ENCODE data around the gene RASD2.

DNA sequence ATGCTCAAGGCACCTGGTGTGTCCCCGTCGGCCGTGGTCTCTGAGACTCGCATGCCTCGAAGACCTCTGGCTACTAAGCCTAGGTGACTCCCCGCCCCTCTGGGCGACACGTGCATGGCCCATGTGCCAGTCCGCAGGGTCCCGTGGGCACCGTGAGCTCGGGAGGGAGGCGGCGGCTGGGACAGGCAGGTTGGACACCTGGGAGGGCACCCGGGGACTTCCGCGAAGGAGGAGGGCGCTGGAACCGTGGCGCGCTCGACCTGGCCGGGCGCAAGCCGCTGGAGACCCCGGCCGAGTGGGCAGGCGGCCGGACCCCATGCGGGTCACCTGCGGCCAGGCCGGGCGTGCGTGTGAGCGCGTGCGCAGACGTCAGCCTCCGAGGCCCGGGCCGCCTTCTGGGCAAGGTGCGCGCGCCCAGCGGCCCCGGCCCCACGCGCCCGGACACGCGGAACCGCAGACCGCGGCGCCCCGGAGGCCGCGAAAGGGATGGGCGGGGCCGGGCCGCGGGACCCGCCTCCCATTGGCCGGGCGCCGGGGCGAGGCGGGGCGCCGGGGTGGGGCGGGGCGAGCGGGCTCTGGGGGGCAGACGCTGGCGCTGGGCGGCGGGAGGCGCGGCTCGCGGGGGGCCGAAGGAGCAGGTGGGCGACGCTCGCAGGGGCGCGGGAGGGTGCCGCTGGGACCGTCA is 579 bp upstream of the RASD2 start:
- TF ChIP-seq, protein P1, sequence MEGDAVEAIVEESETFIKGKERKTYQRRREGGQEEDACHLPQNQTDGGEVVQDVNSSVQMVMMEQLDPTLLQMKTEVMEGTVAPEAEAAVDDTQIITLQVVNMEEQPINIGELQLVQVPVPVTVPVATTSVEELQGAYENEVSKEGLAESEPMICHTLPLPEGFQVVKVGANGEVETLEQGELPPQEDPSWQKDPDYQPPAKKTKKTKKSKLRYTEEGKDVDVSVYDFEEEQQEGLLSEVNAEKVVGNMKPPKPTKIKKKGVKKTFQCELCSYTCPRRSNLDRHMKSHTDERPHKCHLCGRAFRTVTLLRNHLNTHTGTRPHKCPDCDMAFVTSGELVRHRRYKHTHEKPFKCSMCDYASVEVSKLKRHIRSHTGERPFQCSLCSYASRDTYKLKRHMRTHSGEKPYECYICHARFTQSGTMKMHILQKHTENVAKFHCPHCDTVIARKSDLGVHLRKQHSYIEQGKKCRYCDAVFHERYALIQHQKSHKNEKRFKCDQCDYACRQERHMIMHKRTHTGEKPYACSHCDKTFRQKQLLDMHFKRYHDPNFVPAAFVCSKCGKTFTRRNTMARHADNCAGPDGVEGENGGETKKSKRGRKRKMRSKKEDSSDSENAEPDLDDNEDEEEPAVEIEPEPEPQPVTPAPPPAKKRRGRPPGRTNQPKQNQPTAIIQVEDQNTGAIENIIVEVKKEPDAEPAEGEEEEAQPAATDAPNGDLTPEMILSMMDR (IDR thresholded peaks at IDR 0.05) = no peak
- no peak for TF ChIP-seq EZH2 (IDR thresholded peaks at IDR 0.05; ENCODE audit: borderline replicate concordance, insufficient read depth, low read depth, low read length, poor library complexity, severe bottlenecking)

Data from B cell (primary cell).